ENCODE results near the gene BARHL1.

GRCh38 chr9:132628746-132629145 is 46.3 kb downstream of the BARHL1 start:
- TF ChIP-seq, protein P1, sequence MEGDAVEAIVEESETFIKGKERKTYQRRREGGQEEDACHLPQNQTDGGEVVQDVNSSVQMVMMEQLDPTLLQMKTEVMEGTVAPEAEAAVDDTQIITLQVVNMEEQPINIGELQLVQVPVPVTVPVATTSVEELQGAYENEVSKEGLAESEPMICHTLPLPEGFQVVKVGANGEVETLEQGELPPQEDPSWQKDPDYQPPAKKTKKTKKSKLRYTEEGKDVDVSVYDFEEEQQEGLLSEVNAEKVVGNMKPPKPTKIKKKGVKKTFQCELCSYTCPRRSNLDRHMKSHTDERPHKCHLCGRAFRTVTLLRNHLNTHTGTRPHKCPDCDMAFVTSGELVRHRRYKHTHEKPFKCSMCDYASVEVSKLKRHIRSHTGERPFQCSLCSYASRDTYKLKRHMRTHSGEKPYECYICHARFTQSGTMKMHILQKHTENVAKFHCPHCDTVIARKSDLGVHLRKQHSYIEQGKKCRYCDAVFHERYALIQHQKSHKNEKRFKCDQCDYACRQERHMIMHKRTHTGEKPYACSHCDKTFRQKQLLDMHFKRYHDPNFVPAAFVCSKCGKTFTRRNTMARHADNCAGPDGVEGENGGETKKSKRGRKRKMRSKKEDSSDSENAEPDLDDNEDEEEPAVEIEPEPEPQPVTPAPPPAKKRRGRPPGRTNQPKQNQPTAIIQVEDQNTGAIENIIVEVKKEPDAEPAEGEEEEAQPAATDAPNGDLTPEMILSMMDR (IDR thresholded peaks at IDR 0.05): no peak
- no peak for TF ChIP-seq EZH2 (IDR thresholded peaks at IDR 0.05)
- TF ChIP-seq EZH2phosphoT487 (IDR thresholded peaks at IDR 0.05): no peak

Measured in neural progenitor cell (in vitro differentiated cells).